Astrocyte (in vitro differentiated cells and primary cell): ENCODE measurements around the gene PTGR3. TPM values are rescaled to one million over a fixed set of nuclear protein-coding genes. Genes with fewer than 3 reads are reported as not detected.

ENCODE experiments used
- DNase-seq: peaks from one replicate; pipeline ENCODE4 v3.0.0-alpha.2; 2010; ENCODE audit warnings: low read depth
- FAIRE-seq: peaks from 2 replicates; lab custom pipeline; 2011; peaks lifted over from hg19 to GRCh38; lab: Jason Lieb, UNC
- H2AFZ ChIP-seq: 2 replicates; pipeline ENCODE4 v1.6.0; 2012; ENCODE audit warnings: low read depth, low read length, inconsistent platforms
- H3K27ac ChIP-seq: 2 replicates; pipeline ENCODE4 v1.5.1; 2011; ENCODE audit warnings: low read depth, low read length, inconsistent platforms
- H3K27me3 ChIP-seq: 2 replicates; pipeline ENCODE4 v1.6.0; 2011; ENCODE audit warnings: low read length, inconsistent platforms; ENCODE audit not compliant: insufficient read depth
- H3K36me3 ChIP-seq: 2 replicates; pipeline ENCODE4 v1.5.1; 2011; ENCODE audit warnings: low read length, inconsistent platforms; ENCODE audit not compliant: insufficient read depth
- H3K4me1 ChIP-seq: 2 replicates; pipeline ENCODE4 v1.5.1; 2011; ENCODE audit warnings: low read length, inconsistent platforms; ENCODE audit not compliant: insufficient read depth
- H3K4me2 ChIP-seq: 2 replicates; pipeline ENCODE4 v1.6.0; 2012; ENCODE audit warnings: low read length, inconsistent platforms
- H3K4me3 ChIP-seq: 2 replicates; pipeline ENCODE4 v1.5.1; 2011; ENCODE audit warnings: low read depth, mild to moderate bottlenecking, low read length, inconsistent platforms; ENCODE audit not compliant: insufficient read depth
- H3K79me2 ChIP-seq: 2 replicates; pipeline ENCODE4 v1.6.0; 2012; ENCODE audit warnings: mild to moderate bottlenecking, low read length, inconsistent platforms; ENCODE audit not compliant: insufficient read depth
- H3K9ac ChIP-seq: 2 replicates; pipeline ENCODE4 v1.6.0; 2012; ENCODE audit warnings: mild to moderate bottlenecking, low read length, inconsistent platforms
- H3K9me3 ChIP-seq: 2 replicates; pipeline ENCODE4 v1.5.1; 2012; ENCODE audit warnings: low read depth, mild to moderate bottlenecking, low read length, inconsistent platforms; ENCODE audit not compliant: insufficient read depth
- H4K20me1 ChIP-seq: 2 replicates; pipeline ENCODE4 v1.6.0; 2012; ENCODE audit warnings: low read length, inconsistent platforms; ENCODE audit not compliant: insufficient read depth
- H3K27ac Mint-ChIP-seq: one replicate; pipeline ENCODE4 v1.8.0; 2021; ENCODE audit warnings: mild to moderate bottlenecking, mixed read lengths; ENCODE audit not compliant: unreplicated experiment
- H3K27me3 Mint-ChIP-seq: one replicate; pipeline ENCODE4 v1.8.0; 2021; ENCODE audit warnings: low read depth, mixed read lengths; ENCODE audit not compliant: unreplicated experiment
- H3K36me3 Mint-ChIP-seq: one replicate; pipeline ENCODE4 v1.8.0; 2021; ENCODE audit warnings: low read depth, mixed read lengths; ENCODE audit not compliant: unreplicated experiment
- H3K4me1 Mint-ChIP-seq: one replicate; pipeline ENCODE4 v1.8.0; 2021; ENCODE audit warnings: low read depth, mixed read lengths; ENCODE audit not compliant: unreplicated experiment
- H3K4me3 Mint-ChIP-seq: one replicate; pipeline ENCODE4 v1.8.0; 2021; ENCODE audit warnings: mild to moderate bottlenecking, moderate library complexity, mixed read lengths; ENCODE audit not compliant: unreplicated experiment
- H3K9me3 Mint-ChIP-seq: one replicate; pipeline ENCODE4 v1.8.0; 2021; ENCODE audit warnings: mild to moderate bottlenecking, mixed read lengths; ENCODE audit not compliant: unreplicated experiment
- CTCF ChIP-seq: IDR thresholded peaks from 2 replicates; pipeline ENCODE4 v1.5.1; 2011; ENCODE audit warnings: low read depth, mild to moderate bottlenecking, inconsistent platforms, low read length, moderate library complexity; ENCODE audit not compliant: insufficient read depth
- EZH2 ChIP-seq: IDR thresholded peaks from 2 replicates; pipeline ENCODE4 v1.6.1; 2012; ENCODE audit warnings: mild to moderate bottlenecking, low read length, inconsistent platforms; ENCODE audit not compliant: insufficient read depth
- total RNA-seq: library from RNA; stranded (reverse); gene quantifications from 2 replicates; pipeline ENCODE4 v1.2.1, GENCODE V29; 2021

PTGR3 gene
- total RNA-seq, 1 donor from 2014 or later = 8.4 TPM

GRCh38 chr18:75250471-75250821 is 41.5 kb upstream of the PTGR3 start:
- Mint-ChIP-seq H3K27me3 (no peaks in the 10 kb centered on the region), H3K4me1 (peaks cover 1% of the 10 kb centered on the region), H3K36me3 (no peaks in the 10 kb centered on the region), H3K4me3 (no peak overlapping the region), H3K27ac (no peak overlapping the region), H3K9me3 (no peaks in the 10 kb centered on the region)
- H3K4me2 ChIP-seq = no peak overlapping the region
- no peaks in the 10 kb centered on the region for H3K36me3 ChIP-seq
- no peaks in the 10 kb centered on the region for H3K27me3 ChIP-seq
- no peak overlapping the region for H3K27ac ChIP-seq
- H3K4me3 ChIP-seq = no peak overlapping the region
- H3K4me1 ChIP-seq = peaks cover 5% of the 10 kb centered on the region
- no peak overlapping the region for H3K9ac ChIP-seq
- DNase-seq (no peak), FAIRE-seq (no peak)
- peaks cover 33% of the 10 kb centered on the region for H3K79me2 ChIP-seq
- TF ChIP-seq CTCF = no peak
- TF ChIP-seq EZH2 = no peak
- H4K20me1 ChIP-seq = peaks cover 3% of the 10 kb centered on the region
- H2AFZ ChIP-seq = no peak overlapping the region
- no peaks in the 10 kb centered on the region for H3K9me3 ChIP-seq

- DNase-seq (no peak), FAIRE-seq (no peak)
- Histone ChIP-seq H3K4me1 (peaks cover 5% of the 10 kb centered on the region), H3K9me3 (no peaks in the 10 kb centered on the region), H3K4me2 (no peak overlapping the region), H3K27me3 (no peaks in the 10 kb centered on the region), H3K36me3 (no peaks in the 10 kb centered on the region), H2AFZ (no peak overlapping the region), H3K9ac (no peak overlapping the region), H3K79me2 (peaks cover 33% of the 10 kb centered on the region), H4K20me1 (peaks cover 3% of the 10 kb centered on the region), H3K27ac (no peak overlapping the region), H3K4me3 (no peak overlapping the region)
- no peaks in the 10 kb centered on the region for H3K9me3 Mint-ChIP-seq
- H3K36me3 Mint-ChIP-seq = no peaks in the 10 kb centered on the region
- peaks cover 1% of the 10 kb centered on the region for H3K4me1 Mint-ChIP-seq
- H3K4me3 Mint-ChIP-seq = no peak overlapping the region
- no peak overlapping the region for H3K27ac Mint-ChIP-seq
- TF ChIP-seq EZH2 = no peak
- TF ChIP-seq CTCF = no peak
- H3K27me3 Mint-ChIP-seq = peaks cover under 1% of the 10 kb centered on the region
Measured at GRCh38 chr18:75249672-75250470, 40.9 kb upstream of the PTGR3 start.

- no peak overlapping the region for H2AFZ ChIP-seq
- no peak overlapping the region for H3K9ac ChIP-seq
- no peak for DNase-seq
Measured at GRCh38 chr18:75249175-75249518, 40.2 kb upstream of the PTGR3 start.

More at GRCh38 chr18:75249175-75249518, 40.2 kb upstream of the PTGR3 start:
- Mint-ChIP-seq H3K9me3 (no peaks in the 10 kb centered on the region), H3K4me1 (peaks cover 1% of the 10 kb centered on the region), H3K27me3 (peaks cover 4% of the 10 kb centered on the region), H3K27ac (no peak overlapping the region), H3K4me3 (no peak overlapping the region), H3K36me3 (no peaks in the 10 kb centered on the region)
- no peak overlapping the region for H3K4me3 ChIP-seq
- peaks cover 5% of the 10 kb centered on the region for H3K4me1 ChIP-seq
- TF ChIP-seq CTCF = no peak
- no peak for TF ChIP-seq EZH2
- H3K9me3 ChIP-seq = no peaks in the 10 kb centered on the region
- no peaks in the 10 kb centered on the region for H3K36me3 ChIP-seq
- H3K27me3 ChIP-seq = no peaks in the 10 kb centered on the region
- no peak overlapping the region for H3K27ac ChIP-seq
- H3K4me2 ChIP-seq = no peak overlapping the region
- FAIRE-seq = no peak
- H4K20me1 ChIP-seq = peaks cover 3% of the 10 kb centered on the region
- H3K79me2 ChIP-seq = peaks cover 38% of the 10 kb centered on the region
